Measurements from ENCODE around the gene PNMA1.

GRCh38 chr14:73661872-73662271 is 52.3 kb downstream of the PNMA1 start:
- TF ChIP-seq CTCF (IDR thresholded peaks at IDR 0.05) (no peak), POLR2A (IDR thresholded peaks at IDR 0.05) (no peak)
